Measurements from ENCODE around the gene CTXN3. TPM values are rescaled to one million over a fixed set of nuclear protein-coding genes. Genes with fewer than 3 reads are reported as not detected.

Gene CTXN3
- total RNA-seq, 3 donors from 2014 or later, result not detected

DNA sequence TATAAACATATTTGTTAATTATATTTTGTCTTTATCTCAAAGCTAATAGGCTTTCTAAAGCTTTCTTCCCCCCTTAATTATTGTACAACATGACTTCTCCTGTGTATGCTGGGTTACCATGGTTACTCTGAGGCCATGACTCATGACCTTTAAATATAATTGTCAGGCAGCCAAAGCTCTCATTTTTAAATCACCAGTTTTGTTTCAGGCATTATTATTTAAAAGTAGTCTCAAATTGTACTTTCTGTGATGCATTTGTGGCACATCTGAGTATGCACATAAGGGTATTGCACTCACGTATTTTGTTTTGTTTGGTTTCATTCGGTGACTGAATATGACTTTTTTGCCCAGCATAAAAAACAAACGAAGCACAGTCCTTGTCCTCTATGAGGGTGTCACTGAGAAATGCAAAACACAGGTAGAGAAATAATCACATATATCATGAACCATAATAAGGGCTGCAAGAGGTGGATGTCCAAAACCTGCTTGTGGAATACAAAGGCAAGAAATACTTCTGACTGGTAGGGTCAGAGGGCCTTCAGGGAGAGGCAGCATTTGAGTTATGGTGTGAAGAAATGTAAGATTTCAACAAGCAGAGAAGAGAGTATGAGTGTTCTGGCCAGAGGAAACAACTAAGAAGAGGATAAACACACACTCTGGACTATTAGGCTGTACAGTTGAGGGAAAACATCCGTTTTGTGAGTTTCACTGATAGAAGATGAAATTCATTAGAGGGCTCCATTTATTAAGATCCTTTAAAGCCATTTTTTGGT lies 56.4 kb downstream of the CTXN3 start:
- peaks cover 0 to 5% of the 10 kb centered on the region in 2 donors for H3K4me1 ChIP-seq
- no peaks in the 10 kb centered on the region for H3K36me3 ChIP-seq
- H3K27me3 ChIP-seq, result no peaks in the 10 kb centered on the region
- TF ChIP-seq, protein P1, sequence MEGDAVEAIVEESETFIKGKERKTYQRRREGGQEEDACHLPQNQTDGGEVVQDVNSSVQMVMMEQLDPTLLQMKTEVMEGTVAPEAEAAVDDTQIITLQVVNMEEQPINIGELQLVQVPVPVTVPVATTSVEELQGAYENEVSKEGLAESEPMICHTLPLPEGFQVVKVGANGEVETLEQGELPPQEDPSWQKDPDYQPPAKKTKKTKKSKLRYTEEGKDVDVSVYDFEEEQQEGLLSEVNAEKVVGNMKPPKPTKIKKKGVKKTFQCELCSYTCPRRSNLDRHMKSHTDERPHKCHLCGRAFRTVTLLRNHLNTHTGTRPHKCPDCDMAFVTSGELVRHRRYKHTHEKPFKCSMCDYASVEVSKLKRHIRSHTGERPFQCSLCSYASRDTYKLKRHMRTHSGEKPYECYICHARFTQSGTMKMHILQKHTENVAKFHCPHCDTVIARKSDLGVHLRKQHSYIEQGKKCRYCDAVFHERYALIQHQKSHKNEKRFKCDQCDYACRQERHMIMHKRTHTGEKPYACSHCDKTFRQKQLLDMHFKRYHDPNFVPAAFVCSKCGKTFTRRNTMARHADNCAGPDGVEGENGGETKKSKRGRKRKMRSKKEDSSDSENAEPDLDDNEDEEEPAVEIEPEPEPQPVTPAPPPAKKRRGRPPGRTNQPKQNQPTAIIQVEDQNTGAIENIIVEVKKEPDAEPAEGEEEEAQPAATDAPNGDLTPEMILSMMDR (IDR thresholded peaks at IDR 0.05), result no peak
- TF ChIP-seq POLR2A (IDR thresholded peaks at IDR 0.05), result no peak
- TF ChIP-seq POLR2AphosphoS5 (IDR thresholded peaks at IDR 0.05), result no peak
- DNase-seq (ENCODE audit: low spot score in 2 of 2), result no peak
- no peak overlapping the region for H3K27ac ChIP-seq
- intact Hi-C loops (cut with DNase I; ENCODE audit: low total_unique reads), result no loop called here
- no peak overlapping the region for H3K4me3 ChIP-seq
- no peaks in the 10 kb centered on the region for H3K9me3 ChIP-seq

DNA sequence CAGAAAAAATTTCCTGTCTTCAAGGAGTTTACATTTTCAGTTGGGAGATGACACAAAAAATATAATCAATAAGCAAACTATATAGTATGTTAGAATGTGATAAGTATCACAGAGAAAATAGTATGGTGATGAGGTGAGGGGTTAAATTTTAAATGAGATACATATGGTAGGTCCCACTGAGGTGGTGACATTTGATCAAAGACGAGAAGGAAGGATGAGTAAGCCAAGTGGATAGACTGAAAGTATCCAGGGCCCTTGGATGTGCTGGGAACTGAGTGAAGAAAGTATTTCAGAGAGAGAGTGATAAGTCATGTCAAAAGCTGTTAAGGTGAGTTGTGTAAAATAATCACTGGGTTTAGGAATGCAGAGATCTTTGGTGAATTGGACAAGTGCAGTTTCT lies 57.8 kb downstream of the CTXN3 start:
- H3K9me3 ChIP-seq, result no peaks in the 10 kb centered on the region
- TF ChIP-seq POLR2AphosphoS5 (IDR thresholded peaks at IDR 0.05), result no peak
- TF ChIP-seq POLR2A (IDR thresholded peaks at IDR 0.05), result no peak
- TF ChIP-seq, protein P1 (IDR thresholded peaks at IDR 0.05), result no peak

DNA sequence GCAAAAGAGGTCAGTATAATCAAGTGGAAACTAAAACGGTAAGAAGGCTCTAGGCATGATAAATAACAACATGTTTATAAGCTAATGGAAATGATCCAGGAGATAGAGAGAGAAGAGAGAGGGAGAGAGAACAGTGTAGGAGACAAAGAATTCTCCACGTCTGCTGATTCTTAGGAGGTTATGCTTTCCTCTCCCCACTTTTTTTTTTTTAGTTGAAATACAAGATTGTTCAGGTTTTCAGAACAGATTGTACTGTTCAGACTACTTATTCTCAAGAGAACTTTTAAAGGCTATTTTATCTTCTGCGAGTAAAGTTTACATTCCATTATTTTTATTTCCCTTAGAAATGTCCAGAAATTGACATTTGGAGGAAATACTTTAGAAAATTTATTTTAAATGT lies 58.3 kb downstream of the CTXN3 start:
- TF ChIP-seq POLR2A (IDR thresholded peaks at IDR 0.05) (no peak), POLR2AphosphoS5 (IDR thresholded peaks at IDR 0.05) (no peak)
- TF ChIP-seq, protein P1 (IDR thresholded peaks at IDR 0.05), result no peak
- H3K36me3 ChIP-seq, result no peaks in the 10 kb centered on the region
- H3K27me3 ChIP-seq, result no peaks in the 10 kb centered on the region
- no peak overlapping the region for H3K27ac ChIP-seq
- intact Hi-C loops (cut with DNase I; ENCODE audit: low total_unique reads), result no loop called here
- no peak overlapping the region for H3K4me3 ChIP-seq
- peaks cover 0 to 5% of the 10 kb centered on the region in 2 donors for H3K4me1 ChIP-seq
- no peaks in the 10 kb centered on the region for H3K9me3 ChIP-seq
- no peak for DNase-seq (ENCODE audit: low spot score in 2 of 2)

More for the DNA sequence above, 57.8 kb downstream of the CTXN3 start:
- intact Hi-C loops (cut with DNase I; ENCODE audit: low total_unique reads), result no loop called here
- peaks cover 0 to 5% of the 10 kb centered on the region in 2 donors for H3K4me1 ChIP-seq
- H3K27me3 ChIP-seq, result no peaks in the 10 kb centered on the region
- no peak overlapping the region for H3K4me3 ChIP-seq
- DNase-seq (ENCODE audit: low spot score in 2 of 2), result no peak
- H3K27ac ChIP-seq, result no peak overlapping the region
- H3K36me3 ChIP-seq, result no peaks in the 10 kb centered on the region

Other genes with a start within 250 kb of the CTXN3 start
- gene PRRC1, start 131.4 kb upstream of the CTXN3 start, total RNA-seq, result 10 to 100 TPM; 37.8 to 59.1 (median 53.7) TPM
- gene CCDC192, start 54.3 kb downstream of the CTXN3 start, total RNA-seq, result 1 to 10 TPM in 1 of 3 donors, not detected in 2; 1.3 TPM